Parathyroid adenoma (tissue), 2 donors: ENCODE results near the gene EXO1.

Experiments used
- H2AFZ ChIP-seq: fragments of 300-600 bp; sonication (generic); one replicate; pipeline ENCODE4 v1.7.0; 2017; ENCODE audit warnings: antibody characterized with exemption, mild to moderate bottlenecking
- H3K27ac ChIP-seq: fragments of 300-600 bp; sonication (generic); one replicate; pipeline ENCODE4 v1.7.0; 2017
- H3K27me3 ChIP-seq: fragments of 300-600 bp; sonication (generic); one replicate; pipeline ENCODE4 v1.7.0; 2017; ENCODE audit warnings: low read length; ENCODE audit not compliant: control insufficient read depth, insufficient read depth
- H3K36me3 ChIP-seq: fragments of 300-600 bp; sonication (generic); one replicate; pipeline ENCODE4 v1.7.0; 2017; ENCODE audit warnings: low read length; ENCODE audit not compliant: control insufficient read depth, insufficient read depth
- H3K4me1 ChIP-seq: fragments of 300-600 bp; sonication (generic); one replicate; pipeline ENCODE4 v1.7.0; 2017; ENCODE audit warnings: control low read depth
- H3K4me2 ChIP-seq: fragments of 300-600 bp; sonication (generic); one replicate; pipeline ENCODE4 v1.7.0; 2017; ENCODE audit warnings: low read length
- H3K4me3 ChIP-seq: fragments of 300-600 bp; sonication (generic); one replicate; pipeline ENCODE4 v1.7.0; 2017; ENCODE audit warnings: low read depth, low read length
- H3K79me2 ChIP-seq: fragments of 300-600 bp; sonication (generic); one replicate; pipeline ENCODE4 v1.7.0; 2017; ENCODE audit warnings: control low read depth
- H3K9ac ChIP-seq: fragments of 300-600 bp; sonication (generic); one replicate; pipeline ENCODE4 v1.7.0; 2017; ENCODE audit warnings: mild to moderate bottlenecking
- H3K9me3 ChIP-seq: fragments of 300-600 bp; sonication (generic); one replicate; pipeline ENCODE4 v1.7.0; 2017; ENCODE audit warnings: low read length; ENCODE audit not compliant: control insufficient read depth
- TF ChIP-seq, protein P1 (sequence below): fragments of 300-600 bp; sonication (generic); IDR thresholded peaks from one replicate; pipeline ENCODE4 v1.7.0; 2017; ENCODE audit warnings: antibody characterized with exemption, mild to moderate bottlenecking
- donor health status: primary hyperparathyroidism.

EXO1 gene

DNA sequence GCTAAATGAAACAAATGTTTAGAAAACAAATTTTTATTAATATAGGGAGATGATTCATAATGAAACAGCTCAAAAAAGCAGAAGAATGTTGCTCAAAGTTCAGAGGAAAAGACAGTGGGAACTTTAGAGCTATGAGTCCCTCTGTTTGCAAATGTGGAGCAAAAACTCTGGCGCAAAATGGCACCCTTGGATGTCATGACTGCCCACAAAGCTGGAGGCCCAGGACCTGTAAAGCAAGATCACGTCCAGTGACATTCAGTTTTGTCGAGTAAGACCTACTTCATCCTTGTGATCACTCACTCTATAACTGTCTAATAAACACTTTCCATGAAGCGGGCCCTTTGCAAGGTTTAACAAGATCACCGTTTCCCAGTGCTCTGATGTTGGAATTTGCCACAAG is 9.1 kb upstream of the EXO1 start:
- Histone ChIP-seq H3K4me2 (no peak overlapping the region), H3K79me2 (no peaks in the 10 kb centered on the region), H3K36me3 (no peaks in the 10 kb centered on the region), H3K4me1 (no peaks in the 10 kb centered on the region), H3K27ac (no peak overlapping the region), H3K9ac (no peak overlapping the region), H3K9me3 (no peaks in the 10 kb centered on the region), H3K4me3 (no peak overlapping the region), H2AFZ (no peak overlapping the region), H3K27me3 (no peaks in the 10 kb centered on the region)
- TF ChIP-seq, protein P1, sequence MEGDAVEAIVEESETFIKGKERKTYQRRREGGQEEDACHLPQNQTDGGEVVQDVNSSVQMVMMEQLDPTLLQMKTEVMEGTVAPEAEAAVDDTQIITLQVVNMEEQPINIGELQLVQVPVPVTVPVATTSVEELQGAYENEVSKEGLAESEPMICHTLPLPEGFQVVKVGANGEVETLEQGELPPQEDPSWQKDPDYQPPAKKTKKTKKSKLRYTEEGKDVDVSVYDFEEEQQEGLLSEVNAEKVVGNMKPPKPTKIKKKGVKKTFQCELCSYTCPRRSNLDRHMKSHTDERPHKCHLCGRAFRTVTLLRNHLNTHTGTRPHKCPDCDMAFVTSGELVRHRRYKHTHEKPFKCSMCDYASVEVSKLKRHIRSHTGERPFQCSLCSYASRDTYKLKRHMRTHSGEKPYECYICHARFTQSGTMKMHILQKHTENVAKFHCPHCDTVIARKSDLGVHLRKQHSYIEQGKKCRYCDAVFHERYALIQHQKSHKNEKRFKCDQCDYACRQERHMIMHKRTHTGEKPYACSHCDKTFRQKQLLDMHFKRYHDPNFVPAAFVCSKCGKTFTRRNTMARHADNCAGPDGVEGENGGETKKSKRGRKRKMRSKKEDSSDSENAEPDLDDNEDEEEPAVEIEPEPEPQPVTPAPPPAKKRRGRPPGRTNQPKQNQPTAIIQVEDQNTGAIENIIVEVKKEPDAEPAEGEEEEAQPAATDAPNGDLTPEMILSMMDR: no peak

DNA sequence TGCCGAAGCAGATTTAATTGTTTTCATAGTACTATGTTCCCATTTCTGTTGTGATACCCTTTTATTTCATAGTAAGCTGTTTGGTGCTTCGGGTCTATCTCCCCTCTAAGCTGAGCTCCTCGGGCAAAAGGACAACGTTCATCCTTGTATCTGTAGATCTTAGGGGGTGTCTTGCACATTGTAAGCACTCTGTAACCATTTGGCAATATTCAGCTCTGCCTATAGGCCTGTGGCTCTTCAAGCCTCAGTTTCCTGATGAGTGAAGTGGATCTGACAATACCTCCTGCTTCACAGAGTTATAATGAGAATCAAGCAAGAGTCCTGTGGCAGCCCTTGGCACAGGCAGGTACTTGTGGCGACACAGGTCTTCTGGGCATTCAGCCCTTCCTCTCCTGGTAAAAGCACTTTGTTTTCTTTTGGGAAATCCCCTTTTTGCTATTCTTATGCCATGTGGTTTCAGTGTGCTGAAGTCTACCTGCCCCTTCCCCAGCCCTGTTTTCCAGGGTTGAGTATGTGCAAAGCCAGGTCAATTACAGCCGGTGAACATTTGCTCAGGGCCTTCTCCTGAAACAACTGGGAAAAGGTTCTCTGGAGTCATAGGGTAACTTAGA is 8.5 kb upstream of the EXO1 start:
- no peak overlapping the region for H2AFZ ChIP-seq
- no peaks in the 10 kb centered on the region for H3K79me2 ChIP-seq
- no peaks in the 10 kb centered on the region for H3K27me3 ChIP-seq
- TF ChIP-seq, protein P1: no peak
- no peaks in the 10 kb centered on the region for H3K4me1 ChIP-seq
- H3K36me3 ChIP-seq: no peaks in the 10 kb centered on the region
- no peak overlapping the region for H3K27ac ChIP-seq
- no peaks in the 10 kb centered on the region for H3K9me3 ChIP-seq
- no peak overlapping the region for H3K9ac ChIP-seq
- no peak overlapping the region for H3K4me3 ChIP-seq
- no peak overlapping the region for H3K4me2 ChIP-seq

DNA sequence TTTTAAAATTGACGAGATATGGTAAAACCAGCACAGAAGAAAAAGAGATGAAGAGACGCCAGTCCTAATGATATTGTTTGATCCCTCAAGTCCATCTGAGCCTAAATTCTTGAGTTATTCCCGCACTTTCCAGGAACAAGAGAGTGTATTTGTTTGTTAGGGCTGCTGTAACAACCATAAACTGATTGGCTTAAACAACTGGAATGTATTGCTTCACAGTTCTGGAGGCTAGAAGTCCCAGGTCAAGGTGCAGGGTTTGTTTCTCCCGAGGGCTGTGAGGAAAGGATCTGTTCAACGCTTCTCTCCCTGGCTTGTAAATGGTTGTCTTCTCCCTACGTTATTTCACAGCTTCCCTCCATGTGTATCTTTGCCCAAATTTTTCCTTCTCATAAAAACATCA is 7.8 kb upstream of the EXO1 start:
- H3K27ac ChIP-seq: no peak overlapping the region
- no peaks in the 10 kb centered on the region for H3K9me3 ChIP-seq
- H3K79me2 ChIP-seq: no peaks in the 10 kb centered on the region
- no peaks in the 10 kb centered on the region for H3K27me3 ChIP-seq
- H3K4me2 ChIP-seq: no peak overlapping the region
- no peak overlapping the region for H3K9ac ChIP-seq
- no peak overlapping the region for H2AFZ ChIP-seq
- TF ChIP-seq, protein P1: no peak
- no peaks in the 10 kb centered on the region for H3K4me1 ChIP-seq
- no peaks in the 10 kb centered on the region for H3K36me3 ChIP-seq
- H3K4me3 ChIP-seq: no peak overlapping the region

DNA sequence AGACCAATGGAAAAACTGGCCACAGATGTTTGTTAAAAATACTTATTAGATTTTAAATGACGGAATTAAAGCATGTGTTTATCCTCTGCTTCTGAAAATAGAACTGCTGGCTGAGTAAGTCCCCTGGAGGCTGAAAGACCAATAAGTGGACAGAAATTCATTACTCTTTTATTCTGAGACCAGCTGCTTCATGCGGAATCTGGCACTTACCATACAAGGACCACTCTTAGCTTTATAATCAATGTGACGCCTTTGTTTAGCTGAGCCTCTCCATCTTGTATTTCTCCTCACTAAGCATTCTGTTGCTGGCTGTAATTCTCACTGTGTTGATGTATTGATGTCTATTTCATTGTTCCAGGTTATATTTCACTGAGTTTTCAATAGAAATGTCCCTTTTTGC is 6.3 kb upstream of the EXO1 start:
- H3K36me3 ChIP-seq: no peaks in the 10 kb centered on the region
- no peak overlapping the region for H3K4me3 ChIP-seq
- TF ChIP-seq, protein P1: no peak
- H3K79me2 ChIP-seq: no peaks in the 10 kb centered on the region
- H3K9me3 ChIP-seq: no peaks in the 10 kb centered on the region
- no peak overlapping the region for H3K9ac ChIP-seq
- no peaks in the 10 kb centered on the region for H3K27me3 ChIP-seq
- H2AFZ ChIP-seq: no peak overlapping the region
- H3K27ac ChIP-seq: no peak overlapping the region
- H3K4me1 ChIP-seq: no peaks in the 10 kb centered on the region
- H3K4me2 ChIP-seq: no peak overlapping the region

DNA sequence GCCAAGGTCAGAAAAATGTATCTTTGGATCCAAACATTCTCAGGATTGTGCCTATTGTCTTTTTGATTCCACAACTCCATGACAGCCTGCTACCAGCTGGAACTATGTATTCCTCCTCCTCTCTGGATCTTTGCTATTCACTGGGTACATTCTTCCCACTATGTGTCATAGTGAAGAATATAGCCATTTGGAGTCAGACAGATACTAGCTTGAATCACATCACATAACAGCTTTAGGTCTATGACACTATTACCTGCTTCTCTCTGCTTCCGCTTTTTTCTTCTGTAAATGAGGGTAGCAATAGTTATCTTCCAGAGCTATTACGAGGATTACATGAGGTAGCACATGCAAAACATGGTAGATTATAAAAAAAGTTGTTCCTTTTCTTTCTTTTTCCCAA is 5.4 kb upstream of the EXO1 start:
- no peaks in the 10 kb centered on the region for H3K27me3 ChIP-seq
- no peak overlapping the region for H3K4me3 ChIP-seq
- no peak overlapping the region for H3K4me2 ChIP-seq
- H3K4me1 ChIP-seq: no peaks in the 10 kb centered on the region
- H3K36me3 ChIP-seq: no peaks in the 10 kb centered on the region
- H3K27ac ChIP-seq: no peak overlapping the region
- TF ChIP-seq, protein P1: no peak
- no peak overlapping the region for H3K9ac ChIP-seq
- no peaks in the 10 kb centered on the region for H3K9me3 ChIP-seq
- H2AFZ ChIP-seq: no peak overlapping the region
- no peaks in the 10 kb centered on the region for H3K79me2 ChIP-seq
